GM21737 (cell line): ENCODE measurements around the gene RCL1.
"Not testable (repeated sequence)": the region's sequence is repeated elsewhere in the genome, so short reads cannot be mapped to it uniquely, and the experiment has no call there.

ENCODE experiments used
- ATAC-seq: cut with Tn5 transposase; IDR thresholded peaks from one replicate; pipeline ENCODE4 v1.9.1; 2021; ENCODE audit warnings: mild to moderate bottlenecking, moderate library complexity; ENCODE audit not compliant: unreplicated experiment

Gene RCL1

GRCh38 chr9:4792572-4793458, at the start of gene RCL1:
Gene RCL1, plus strand, starts transcription at chr9:4792944. Its CDS starts 148 bp downstream, at chr9:4793092.
- peak; percentile 96 for ATAC-seq

GRCh38 chr9:4743131-4743875, 49.4 kb upstream of the RCL1 start:
- ATAC-seq = no peak

- no peak for ATAC-seq
These were observed 46.3 kb upstream of the RCL1 start for GRCh38 chr9:4746278-4747030.

- ATAC-seq = no peak
These were observed 44.1 kb upstream of the RCL1 start for GRCh38 chr9:4748612-4749011.

- no peak for ATAC-seq
These were observed 42.6 kb upstream of the RCL1 start for GRCh38 chr9:4750023-4750673.

- not testable (repeated sequence) for ATAC-seq
These were observed 38.2 kb upstream of the RCL1 start for GRCh38 chr9:4754530-4754929.

GRCh38 chr9:4755026-4755609, 37.6 kb upstream of the RCL1 start:
- no peak for ATAC-seq

- no peak for ATAC-seq
These were observed 36.3 kb upstream of the RCL1 start for GRCh38 chr9:4756420-4756819.

- no peak for ATAC-seq
These were observed 32.6 kb upstream of the RCL1 start for GRCh38 chr9:4760122-4760521.

GRCh38 chr9:4762108-4762885, 30.4 kb upstream of the RCL1 start:
- ATAC-seq = peak; percentile 66

GRCh38 chr9:4762886-4763541, 29.7 kb upstream of the RCL1 start:
- peak; percentile 9 for ATAC-seq

- ATAC-seq = no peak
These were observed 28.7 kb upstream of the RCL1 start for GRCh38 chr9:4764033-4764432.

GRCh38 chr9:4768681-4769080, 24.1 kb upstream of the RCL1 start:
- ATAC-seq = no peak

GRCh38 chr9:4769321-4770080, 23.2 kb upstream of the RCL1 start:
- no peak for ATAC-seq

- no peak for ATAC-seq
These were observed 21.0 kb upstream of the RCL1 start for GRCh38 chr9:4771788-4772187.

- ATAC-seq = no peak
These were observed 18.5 kb upstream of the RCL1 start for GRCh38 chr9:4774209-4774608.

- ATAC-seq = not testable (repeated sequence)
These were observed 17.8 kb upstream of the RCL1 start for GRCh38 chr9:4774958-4775357.

GRCh38 chr9:4780651-4781050, 12.1 kb upstream of the RCL1 start:
- no peak for ATAC-seq
